Activated CD8-positive, alpha-beta memory T cell treated with anti-CD3 and anti-CD28 coated beads, Interleukin-2, amount 10 ng/mL, durations not matched to agents 7 days and 5 days (primary cell): ENCODE measurements around the gene RACK1. TPM values are rescaled to one million over a fixed set of nuclear protein-coding genes. Genes with fewer than 3 reads are reported as not detected.

Source experiments
- ATAC-seq: fragments of 150-1000 bp; cut with Tn5 transposase; one replicate; pipeline ENCODE4 v1.10.0; 2021; ENCODE audit warnings: moderate library complexity
- CTCF ChIA-PET: fragments of 350-600 bp; sonication (Branson Sonifier 250); formaldehyde crosslinking; loops from one replicate; lab custom pipeline; 2021; ENCODE audit warnings: antibody characterized with exemption; lab: Charles Lee
- DNase-seq: peaks from one replicate; pipeline ENCODE4 v3.0.0-alpha.2; 2020
- H3K27ac Mint-ChIP-seq: one replicate; pipeline ENCODE4 v1.8.0; 2021; ENCODE audit warnings: mild to moderate bottlenecking, mixed read lengths
- H3K27me3 Mint-ChIP-seq: one replicate; pipeline ENCODE4 v1.8.0; 2021; ENCODE audit warnings: mixed read lengths
- H3K36me3 Mint-ChIP-seq: one replicate; pipeline ENCODE4 v1.8.0; 2021; ENCODE audit warnings: mild to moderate bottlenecking, mixed read lengths
- H3K4me1 Mint-ChIP-seq: one replicate; pipeline ENCODE4 v1.8.0; 2021; ENCODE audit warnings: mixed read lengths
- H3K4me3 Mint-ChIP-seq: one replicate; pipeline ENCODE4 v1.8.0; 2021; ENCODE audit warnings: mild to moderate bottlenecking, moderate library complexity, mixed read lengths
- H3K9me3 Mint-ChIP-seq: one replicate; pipeline ENCODE4 v1.8.0; 2022; ENCODE audit warnings: low read depth, mixed read lengths
- total RNA-seq, 2 experiments: library from RNA; stranded (reverse); gene quantifications; one replicate each; pipeline ENCODE4 v1.2.3, GENCODE V29; 2021

Gene RACK1
- total RNA-seq, 2 experiments from 2014 or later, result 1,565 to 1,861 TPM

DNA sequence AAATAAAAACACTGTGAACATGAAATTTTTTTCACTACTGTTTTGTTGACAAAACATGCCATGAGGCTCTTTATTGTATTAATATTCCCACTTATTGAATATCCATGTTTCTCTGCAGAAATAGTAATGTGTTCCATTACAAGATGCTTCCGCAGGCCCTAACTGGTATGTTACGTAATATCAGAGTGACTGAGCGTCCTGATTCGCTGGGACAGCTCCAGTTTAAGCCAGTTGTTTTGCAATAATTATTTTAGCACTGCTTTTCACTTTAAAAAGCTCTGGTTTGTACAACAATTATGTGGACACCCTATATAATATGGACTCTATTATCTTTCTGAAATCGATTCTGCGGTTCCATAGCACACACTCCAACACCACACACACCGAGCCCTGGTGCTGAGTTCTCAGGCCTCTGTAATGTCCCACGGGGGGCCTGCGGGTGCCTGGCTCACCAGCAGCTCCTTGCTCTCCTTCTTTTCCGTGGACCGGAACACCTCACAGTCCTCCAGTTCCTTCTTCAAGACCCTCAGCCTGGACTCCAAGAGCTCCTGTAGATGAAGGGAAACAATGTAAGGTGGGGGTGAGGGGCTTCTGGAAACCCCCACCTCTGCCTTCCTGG, 40.5 kb downstream of the RACK1 start:
- no peak overlapping the region for H3K4me3 Mint-ChIP-seq
- peaks cover 24% of the 10 kb centered on the region for H3K4me1 Mint-ChIP-seq
- peaks cover 42% of the 10 kb centered on the region for H3K27me3 Mint-ChIP-seq
- no peaks in the 10 kb centered on the region for H3K9me3 Mint-ChIP-seq
- ATAC-seq (no peak), DNase-seq (no peak)
- no peaks in the 10 kb centered on the region for H3K36me3 Mint-ChIP-seq
- no peak overlapping the region for H3K27ac Mint-ChIP-seq
- CTCF ChIA-PET, result interaction anchor here (7.4 kb wide), 1 partner anchor 12 kb away, joined by 129 read pairs; no protein-coding TSS in a partner anchor

- H3K27ac Mint-ChIP-seq, result no peak overlapping the region
- DNase-seq (no peak), ATAC-seq (no peak)
- CTCF ChIA-PET, result no interaction called here
- no peak overlapping the region for H3K4me3 Mint-ChIP-seq
- no peaks in the 10 kb centered on the region for H3K9me3 Mint-ChIP-seq
- no peaks in the 10 kb centered on the region for H3K36me3 Mint-ChIP-seq
- peaks cover 7% of the 10 kb centered on the region for H3K4me1 Mint-ChIP-seq
- peaks cover 33% of the 10 kb centered on the region for H3K27me3 Mint-ChIP-seq
These were observed 42.9 kb downstream of the RACK1 start for GRCh38 chr5:181200816-181201215.

DNA sequence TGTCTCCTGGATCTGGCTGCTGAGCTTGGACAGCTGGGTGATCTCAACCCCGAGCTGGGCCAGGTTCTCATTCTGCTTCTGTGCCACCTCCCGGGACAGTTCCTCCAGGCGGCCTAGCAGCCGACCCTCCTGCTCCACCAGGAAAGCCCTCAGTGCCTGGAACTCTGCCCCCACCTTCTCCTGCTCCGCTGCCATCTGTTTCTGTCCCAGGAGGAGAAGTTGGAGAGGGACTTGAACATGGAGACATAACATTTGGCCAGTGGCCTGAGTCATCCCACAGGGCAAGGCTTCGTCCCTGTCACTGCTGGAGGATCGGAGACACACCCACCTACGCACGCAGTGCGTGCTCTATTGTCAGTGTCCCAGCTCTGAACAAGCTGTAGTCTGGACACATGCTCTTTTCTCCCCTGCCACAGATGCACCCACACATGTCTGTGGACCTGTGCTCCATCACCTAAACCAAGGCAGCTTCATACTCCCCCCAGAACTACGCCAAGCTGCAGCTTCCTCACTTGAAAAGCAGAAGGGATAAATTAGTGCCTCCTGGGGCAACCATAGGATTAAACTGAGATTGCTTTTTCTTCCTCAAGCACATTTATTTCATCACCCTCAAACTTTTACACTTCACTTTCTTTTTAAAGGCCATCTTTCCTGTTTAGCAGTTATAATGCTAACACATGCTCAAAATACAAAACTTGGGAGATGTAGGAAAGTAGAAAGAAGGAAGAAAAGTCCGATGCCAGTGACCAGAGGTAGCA, 43.6 kb downstream of the RACK1 start:
- Mint-ChIP-seq H3K27ac (no peak overlapping the region), H3K27me3 (peaks cover 29% of the 10 kb centered on the region), H3K36me3 (no peaks in the 10 kb centered on the region), H3K9me3 (no peaks in the 10 kb centered on the region), H3K4me1 (peaks cover 2% of the 10 kb centered on the region), H3K4me3 (no peak overlapping the region)
- ATAC-seq (no peak), DNase-seq (no peak)
- CTCF ChIA-PET, result interaction anchor here (0.9 to 1.2 kb wide), 2 partner anchors 9 to 13 kb away, joined by 3 to 4 read pairs; no protein-coding TSS in a partner anchor

DNA sequence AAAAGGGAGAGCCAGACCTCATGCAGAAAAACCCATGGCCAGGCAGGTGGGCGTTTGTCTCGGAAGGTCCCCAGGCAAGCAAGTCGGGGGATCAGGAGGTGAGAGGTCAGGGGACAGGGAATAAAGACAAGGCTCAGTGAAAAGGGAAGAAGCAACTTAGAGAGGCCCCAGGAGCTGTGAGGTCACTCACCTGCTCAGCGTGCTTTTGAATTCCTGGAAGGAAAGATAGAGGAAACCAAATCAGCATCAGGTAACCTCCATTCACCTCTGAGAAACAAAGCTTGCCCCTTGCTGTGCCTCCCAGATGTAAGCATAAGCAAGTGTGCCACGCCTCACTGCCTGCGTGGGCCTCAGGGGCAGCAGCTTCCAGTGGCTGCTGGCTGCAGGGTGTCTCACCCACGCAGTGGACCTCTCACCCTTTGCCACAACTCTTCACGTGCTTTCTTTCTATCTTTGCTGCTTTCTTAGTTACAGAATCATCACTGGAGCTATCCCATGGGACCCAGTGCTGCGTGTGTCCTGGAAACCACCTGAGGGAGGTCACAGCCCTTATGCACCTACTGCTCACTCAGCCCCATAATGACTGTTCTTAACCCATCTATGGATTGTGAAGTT, 44.7 kb downstream of the RACK1 start:
- Mint-ChIP-seq H3K4me3 (no peak overlapping the region), H3K27ac (no peak overlapping the region), H3K9me3 (no peaks in the 10 kb centered on the region), H3K4me1 (no peaks in the 10 kb centered on the region), H3K27me3 (peaks cover 27% of the 10 kb centered on the region), H3K36me3 (no peaks in the 10 kb centered on the region)
- no peak for ATAC-seq
- CTCF ChIA-PET, result interaction anchor here (0.7 to 1.2 kb wide), 3 partner anchors 8 to 46 kb away, joined by 3 to 4 read pairs (median 3); no protein-coding TSS in a partner anchor
- no peak for DNase-seq

GRCh38 chr5:181198106-181198685, 45.5 kb downstream of the RACK1 start:
- ATAC-seq (no peak), DNase-seq (no peak)
- no peak overlapping the region for H3K27ac Mint-ChIP-seq
- H3K4me3 Mint-ChIP-seq, result no peak overlapping the region
- no peaks in the 10 kb centered on the region for H3K9me3 Mint-ChIP-seq
- H3K27me3 Mint-ChIP-seq, result peaks cover 20% of the 10 kb centered on the region
- CTCF ChIA-PET, result interaction anchor here (0.7 to 2.6 kb wide), 5 partner anchors 9 to 46 kb away, joined by 3 to 6 read pairs (median 3); no protein-coding TSS in a partner anchor
- H3K36me3 Mint-ChIP-seq, result no peaks in the 10 kb centered on the region
- peaks cover 4% of the 10 kb centered on the region for H3K4me1 Mint-ChIP-seq

GRCh38 chr5:181197326-181197951, 46.3 kb downstream of the RACK1 start:
- no peaks in the 10 kb centered on the region for H3K36me3 Mint-ChIP-seq
- H3K27me3 Mint-ChIP-seq, result peaks cover 15% of the 10 kb centered on the region
- no peak overlapping the region for H3K27ac Mint-ChIP-seq
- H3K4me3 Mint-ChIP-seq, result no peak overlapping the region
- no peak for ATAC-seq
- peaks cover 10% of the 10 kb centered on the region for H3K4me1 Mint-ChIP-seq
- CTCF ChIA-PET, result interaction anchor here (1.0 to 2.6 kb wide), 3 partner anchors 9 to 16 kb away, joined by 3 to 6 read pairs (median 3); no protein-coding TSS in a partner anchor
- H3K9me3 Mint-ChIP-seq, result no peaks in the 10 kb centered on the region
- no peak for DNase-seq

- no peak for DNase-seq
- no peak overlapping the region for H3K27ac Mint-ChIP-seq
- H3K4me3 Mint-ChIP-seq, result no peak overlapping the region
- peaks cover 3% of the 10 kb centered on the region for H3K27me3 Mint-ChIP-seq
- H3K36me3 Mint-ChIP-seq, result peaks cover 3% of the 10 kb centered on the region
- peaks cover 14% of the 10 kb centered on the region for H3K4me1 Mint-ChIP-seq
- H3K9me3 Mint-ChIP-seq, result no peaks in the 10 kb centered on the region
- no peak for ATAC-seq
- CTCF ChIA-PET, result interaction anchor here (9.4 kb wide), 1 partner anchor 11 kb away, joined by 129 read pairs; the partner anchor contains the start of gene TRIM7
These were observed 48.4 kb downstream of the RACK1 start for GRCh38 chr5:181195249-181195761.

GRCh38 chr5:181194489-181195248, 49.0 kb downstream of the RACK1 start:
- Mint-ChIP-seq H3K4me1 (peaks cover 14% of the 10 kb centered on the region), H3K9me3 (no peaks in the 10 kb centered on the region), H3K27me3 (no peaks in the 10 kb centered on the region), H3K4me3 (no peak overlapping the region), H3K27ac (no peak overlapping the region), H3K36me3 (peaks cover 3% of the 10 kb centered on the region)
- CTCF ChIA-PET, result interaction anchor here (9.4 kb wide), 1 partner anchor 11 kb away, joined by 129 read pairs; the partner anchor contains the start of gene TRIM7
- ATAC-seq (no peak), DNase-seq (no peak)

- CTCF ChIA-PET, result interaction anchor here (0.9 to 9.4 kb wide), 4 partner anchors 10 to 68 kb away, joined by 3 to 129 read pairs (median 8); partner anchors contain the start of genes RACK1 and TRIM7
- Mint-ChIP-seq H3K4me3 (no peak overlapping the region), H3K4me1 (peaks cover 14% of the 10 kb centered on the region), H3K9me3 (no peaks in the 10 kb centered on the region), H3K36me3 (peaks cover 3% of the 10 kb centered on the region), H3K27ac (no peak overlapping the region), H3K27me3 (no peaks in the 10 kb centered on the region)
- DNase-seq (no peak), ATAC-seq (no peak)
These were observed 50.0 kb downstream of the RACK1 start for GRCh38 chr5:181193656-181194055.

DNA sequence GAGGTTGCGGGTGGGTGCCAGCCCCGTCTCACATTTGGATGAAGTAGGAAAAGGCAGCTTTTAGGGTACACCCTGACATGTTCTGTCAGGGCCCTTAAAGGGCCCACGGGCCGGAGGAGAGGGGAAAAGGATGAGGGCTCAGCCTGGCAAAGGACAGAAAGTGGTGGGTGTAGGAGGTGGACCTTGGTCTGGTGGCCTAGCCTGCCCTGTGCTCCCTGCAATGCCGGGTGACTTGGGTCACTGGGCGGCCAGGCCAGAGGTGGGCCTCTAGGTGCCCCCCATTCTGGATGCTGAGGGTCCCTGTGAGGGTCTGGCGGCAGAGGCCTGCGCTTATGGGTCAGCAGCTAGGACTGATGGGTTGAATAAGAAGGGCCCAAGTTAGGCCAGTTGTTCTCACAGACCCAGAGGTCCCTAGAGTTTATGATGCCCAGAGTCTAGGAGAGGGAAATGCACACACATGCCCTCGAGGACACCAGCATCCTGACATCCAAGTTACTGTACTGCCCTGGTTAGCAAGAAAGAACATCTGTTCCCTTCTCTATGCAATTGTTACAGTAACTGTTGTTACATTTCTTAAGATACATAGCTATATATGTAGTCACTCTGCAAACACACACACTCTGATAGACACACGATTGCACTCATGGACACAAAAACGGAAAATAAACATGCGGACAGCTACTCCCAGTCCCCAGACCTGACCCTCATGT, 51.2 kb downstream of the RACK1 start:
- no peak for DNase-seq
- no peaks in the 10 kb centered on the region for H3K9me3 Mint-ChIP-seq
- CTCF ChIA-PET, result interaction anchor here (1.0 to 9.4 kb wide), 10 partner anchors 9 to 69 kb away, joined by 3 to 129 read pairs (median 6); partner anchors contain the start of genes TRIM41 and TRIM7
- ATAC-seq, result no peak
- H3K27ac Mint-ChIP-seq, result peak overlapping the region; percentile 97
- no peaks in the 10 kb centered on the region for H3K27me3 Mint-ChIP-seq
- peak overlapping the region; percentile 98 for H3K4me3 Mint-ChIP-seq
- H3K4me1 Mint-ChIP-seq, result peaks cover 21% of the 10 kb centered on the region
- peaks cover 5% of the 10 kb centered on the region for H3K36me3 Mint-ChIP-seq

- H3K9me3 Mint-ChIP-seq, result no peaks in the 10 kb centered on the region
- peak; percentile 96 for DNase-seq
- no peaks in the 10 kb centered on the region for H3K27me3 Mint-ChIP-seq
- CTCF ChIA-PET, result interaction anchor here (0.7 to 9.4 kb wide), 13 partner anchors 8 to 70 kb away, joined by 3 to 129 read pairs (median 5); partner anchors contain the start of genes TRIM41 and TRIM7
- H3K4me3 Mint-ChIP-seq, result peak overlapping the region; percentile 98
- peak; percentile 68 for ATAC-seq
- peaks cover 26% of the 10 kb centered on the region for H3K4me1 Mint-ChIP-seq
- peak overlapping the region; percentile 97 for H3K27ac Mint-ChIP-seq
- peaks cover 5% of the 10 kb centered on the region for H3K36me3 Mint-ChIP-seq
These were observed 52.0 kb downstream of the RACK1 start for GRCh38 chr5:181191526-181192336.
